SK-N-SH (cell line): ENCODE results near the gene CPT1C. TPM values are rescaled to one million over a fixed set of nuclear protein-coding genes. Genes with fewer than 3 reads are reported as not detected.

Source experiments
- CTCF ChIA-PET: fragments of 300-600, 350-600 bp; formaldehyde crosslinking; extraction: SDS; loops from one replicate; lab custom pipeline; 2021; lab: Yijun Ruan, JAX
- POLR2A ChIA-PET: fragments of 350-600 bp; sonication (Branson Sonifier 250); formaldehyde crosslinking; extraction: SDS; loops from one replicate; lab custom pipeline; 2020; ENCODE audit warnings: antibody characterized with exemption, inconsistent platforms; lab: Yijun Ruan, JAX
- DNase-seq: peaks from one replicate; pipeline ENCODE4 v3.0.0; 2012
- H2AFZ ChIP-seq: fragments of 200-600 bp; sonication (generic); 2 replicates; pipeline ENCODE4 v1.8.1; 2016; ENCODE audit warnings: antibody characterized with exemption, mild to moderate bottlenecking, low read depth
- H3F3A ChIP-seq: fragments of 200-600 bp; sonication (generic); replicated peaks from 2 replicates; pipeline ENCODE3; 2016; ENCODE audit warnings: antibody characterized with exemption, mild to moderate bottlenecking; ENCODE audit not compliant: insufficient read depth
- H3K27ac ChIP-seq, 2 experiments: fragments of 200-500 bp in 1 of 2; fragments of 200-600 bp in 1 of 2; sonication (Bioruptor generic) in 1 of 2; sonication (generic), shearing (Covaris generic) in 1 of 2; 2 replicates each; pipeline versions ENCODE4 v1.5.1 to v1.6.1; 2014 to 2016; ENCODE audit warnings: low read depth in 2 of 2, inconsistent platforms in 1 of 2, low read length in 1 of 2, mild to moderate bottlenecking in 1 of 2, mixed read lengths in 1 of 2
- H3K27me3 ChIP-seq: fragments of 200-600 bp; sonication (generic), shearing (Covaris generic); 2 replicates; pipeline ENCODE4 v1.6.1; 2016; ENCODE audit warnings: mixed run types; ENCODE audit not compliant: insufficient read depth
- H3K36me3 ChIP-seq, 2 experiments: fragments of 200-500 bp in 1 of 2; fragments of 200-600 bp in 1 of 2; sonication (Bioruptor generic) in 1 of 2; sonication (generic) in 1 of 2; replicated peaks in 1 of 2; 2 replicates each; pipeline versions ENCODE3 to v1.5.1; 2014 to 2016; ENCODE audit warnings: low read length in 1 of 2, mild to moderate bottlenecking in 1 of 2; ENCODE audit not compliant: insufficient read depth in 2 of 2, control insufficient read depth in 1 of 2
- H3K4me1 ChIP-seq, 2 experiments: fragments of 200-500 bp in 1 of 2; fragments of 200-600 bp in 1 of 2; sonication (Bioruptor generic) in 1 of 2; sonication (generic), shearing (Covaris generic) in 1 of 2; 2 replicates each; pipeline versions ENCODE4 v1.5.1 to v1.6.1; 2014 to 2016; ENCODE audit warnings: low read depth in 1 of 2, low read length in 1 of 2, mixed run types in 1 of 2; ENCODE audit not compliant: insufficient read depth in 2 of 2, control insufficient read depth in 1 of 2
- H3K4me2 ChIP-seq: fragments of 200-600 bp; sonication (generic), shearing (Covaris generic); 2 replicates; pipeline ENCODE4 v1.6.1; 2017; ENCODE audit warnings: mixed run types
- H3K4me3 ChIP-seq, 2 experiments: fragments of 200-500 bp in 1 of 2; fragments of 200-600 bp in 1 of 2; sonication (Bioruptor generic) in 1 of 2; sonication (generic), shearing (Covaris generic) in 1 of 2; 2 replicates each; pipeline versions ENCODE4 v1.5.1 to v1.8.1; 2014 to 2016; ENCODE audit warnings: low read depth in 2 of 2, inconsistent platforms in 1 of 2, low read length in 1 of 2, mild to moderate bottlenecking in 1 of 2, mixed read lengths in 1 of 2, moderate library complexity in 1 of 2
- H3K79me2 ChIP-seq: fragments of 200-600 bp; sonication (generic); 2 replicates; pipeline ENCODE4 v1.8.1; 2017; ENCODE audit warnings: mild to moderate bottlenecking; ENCODE audit not compliant: insufficient read depth
- H3K9ac ChIP-seq: fragments of 200-600 bp; sonication (generic); 2 replicates; pipeline ENCODE4 v1.6.1; 2017; ENCODE audit warnings: mixed run types
- H3K9me2 ChIP-seq: fragments of 200-600 bp; sonication (generic); 2 replicates; pipeline ENCODE4 v1.6.1; 2017; ENCODE audit warnings: mixed run types
- H3K9me3 ChIP-seq: fragments of 200-600 bp; sonication (generic); 2 replicates; pipeline ENCODE4 v1.6.1; 2017; ENCODE audit warnings: mixed run types, mild to moderate bottlenecking, moderate library complexity
- H4K20me1 ChIP-seq: fragments of 200-600 bp; sonication (generic); 2 replicates; pipeline ENCODE4 v1.6.1; 2017; ENCODE audit warnings: mild to moderate bottlenecking, mixed run types; ENCODE audit not compliant: insufficient read depth
- CTCF ChIP-seq: fragments of 200-600 bp; sonication (generic); IDR thresholded peaks from 2 replicates; pipeline ENCODE4 v1.6.1; 2017; ENCODE audit warnings: antibody characterized with exemption, mild to moderate bottlenecking, moderate library complexity
- EZH2phosphoT487 ChIP-seq: fragments of 200-600 bp; sonication (generic); IDR thresholded peaks from 2 replicates; pipeline ENCODE4 v1.6.1; 2017; ENCODE audit warnings: low read depth, mixed run types, mild to moderate bottlenecking, antibody characterized with exemption, moderate library complexity, borderline replicate concordance
- GABPA ChIP-seq: IDR thresholded peaks from 2 replicates; pipeline ENCODE4 v1.4.0; 2012; ENCODE audit warnings: low read depth, mild to moderate bottlenecking
- MAX ChIP-seq: IDR thresholded peaks from 2 replicates; pipeline ENCODE4 v1.4.0; 2012; ENCODE audit warnings: low read depth
- MXI1 ChIP-seq: IDR thresholded peaks from 2 replicates; pipeline ENCODE4 v1.6.1; 2012; ENCODE audit warnings: mild to moderate bottlenecking, low read depth, low read length, improper control_type of control experiment
- NFIC ChIP-seq: IDR thresholded peaks from 2 replicates; pipeline ENCODE4 v1.4.0; 2012; ENCODE audit warnings: borderline replicate concordance
- NRF1 ChIP-seq: IDR thresholded peaks from 2 replicates; pipeline ENCODE4 v1.6.1; 2012; ENCODE audit warnings: low read depth, mild to moderate bottlenecking, low read length
- PBX3 ChIP-seq: IDR thresholded peaks from 2 replicates; pipeline ENCODE4; 2012
- POLR2AphosphoS5 ChIP-seq: IDR thresholded peaks from 2 replicates; pipeline ENCODE4 v1.6.1; 2012; ENCODE audit warnings: low read depth, low read length
- RAD21 ChIP-seq: IDR thresholded peaks from 2 replicates; pipeline ENCODE4 v1.6.1; 2012; ENCODE audit warnings: mild to moderate bottlenecking, low read length
- REST ChIP-seq: IDR thresholded peaks from 2 replicates; pipeline ENCODE4 v1.6.1; 2012; ENCODE audit warnings: mild to moderate bottlenecking, low read depth, low read length, moderate library complexity
- SIN3A ChIP-seq: IDR thresholded peaks from 2 replicates; pipeline ENCODE4 v1.6.1; 2012; ENCODE audit warnings: low read depth, mild to moderate bottlenecking, low read length, moderate library complexity, borderline replicate concordance
- TAF1 ChIP-seq: IDR thresholded peaks from 2 replicates; pipeline ENCODE4 v1.6.1; 2012; ENCODE audit warnings: low read depth, mild to moderate bottlenecking, low read length, moderate library complexity, borderline replicate concordance
- TCF12 ChIP-seq: IDR thresholded peaks from 2 replicates; pipeline ENCODE4 v1.4.0; 2012
- USF2 ChIP-seq: fragments of 150-350 bp; IDR thresholded peaks from 2 replicates; pipeline ENCODE4 v1.6.1; 2017; ENCODE audit warnings: antibody characterized with exemption, low read length, low read depth, borderline replicate concordance
- whole genome bisulfite sequencing: methylation state at CpG from one replicate; pipeline ENCODE4 v1.1.6; 2017; ENCODE audit warnings: low lambda C conversion rate; 5-methylcytosine and 5-hydroxymethylcytosine counted together
- polyA plus RNA-seq, 3 experiments: library from polyadenylated mRNA; depleted of rRNA; stranded (reverse); fragments of >200 nt; gene quantifications; 2 replicates each; pipeline ENCODE4 v1.2.3, GENCODE V29; 2012

The CPT1C gene
- polyA plus RNA-seq, 1 of the 3 experiments (the other 2 are of a cell fraction): 139 TPM

GRCh38 chr19:49690079-49690655 is 749 bp upstream of the CPT1C start:
- Histone ChIP-seq H3K27me3 (no peaks in the 10 kb centered on the region), H3K4me2 (peak overlapping the region; percentile 95), H2AFZ (peak overlapping the region; percentile 81), H3K9ac (peak overlapping the region; percentile 71; the same call in 1 of the 2 replicates), H3K79me2 (peaks cover 27% of the 10 kb centered on the region), H3K4me1 (peaks cover 6 to 28% of the 10 kb centered on the region in 2 experiments; a peak in 2 of 4 replicates), H3K9me2 (no peaks in the 10 kb centered on the region), H3K27ac (peak overlapping the region; percentile 60 to 95), H3F3A (peaks cover 15% of the 10 kb centered on the region), H3K4me3 (peak overlapping the region; percentile 77 to 81), H4K20me1 (no peaks in the 10 kb centered on the region), H3K9me3 (no peaks in the 10 kb centered on the region), H3K36me3 (peaks cover 17 to 32% of the 10 kb centered on the region in 2 experiments)
- TF ChIP-seq EZH2phosphoT487 (no peak), MAX (0 out of 2 replicates have a peak, but pooled peaks have one; percentile 6), CTCF (peak; percentile 26; the same call in 1 of the 2 replicates)
- WGBS: 11% methylated on average over 15 of the region's 39 CpGs
- ChIA-PET POLR2A (interaction anchor here (1.4 to 3.2 kb wide), 2 partner anchors 13 to 23 kb away, joined by 6 to 11 read pairs; partner anchors contain the start of gene PRMT1), CTCF (interaction anchor here (0.7 to 8.0 kb wide), 11 partner anchors 9 to 120 kb away, joined by 3 to 75 read pairs (median 4); partner anchors contain the start of genes BCL2L12, IRF3, PRMT1 and PRR12)
- no peak for DNase-seq

- H3K27ac ChIP-seq: peak overlapping the region; percentile 60 to 95; a peak in 3 of 4 replicates
- peak overlapping the region; percentile 95 for H3K4me2 ChIP-seq
- POLR2A ChIA-PET: interaction anchor here (0.6 to 3.2 kb wide), 6 partner anchors 11 to 174 kb away, joined by 3 to 11 read pairs (median 4); partner anchors contain the start of gene PRMT1
- H3K9ac ChIP-seq: peak overlapping the region; percentile 71
- CTCF ChIA-PET: interaction anchor here (0.6 to 8.0 kb wide), 10 partner anchors 10 to 121 kb away, joined by 3 to 75 read pairs (median 4); partner anchors contain the start of genes FUZ and PRMT1
- H3F3A ChIP-seq: peaks cover 15% of the 10 kb centered on the region
- H4K20me1 ChIP-seq: no peaks in the 10 kb centered on the region
- no peaks in the 10 kb centered on the region for H3K9me2 ChIP-seq
- peak overlapping the region; percentile 81 for H2AFZ ChIP-seq
- H3K79me2 ChIP-seq: peaks cover 27% of the 10 kb centered on the region
- H3K9me3 ChIP-seq: no peaks in the 10 kb centered on the region
- peak overlapping the region; percentile 77 to 81 for H3K4me3 ChIP-seq
- H3K27me3 ChIP-seq: no peaks in the 10 kb centered on the region
- peak; percentile 91 for DNase-seq
- H3K36me3 ChIP-seq: peaks cover 15 to 20% of the 10 kb centered on the region in 2 experiments
- peaks cover 6 to 28% of the 10 kb centered on the region in 2 experiments; a peak in 2 of 4 replicates for H3K4me1 ChIP-seq
- 17% methylated on average over 25 of the region's 39 CpGs for WGBS
- TF ChIP-seq USF2 (no peak), TAF1 (0 out of 2 replicates have a peak, but pooled peaks have one; percentile 27), RAD21 (no peak), POLR2AphosphoS5 (no peak), SIN3A (no peak), MXI1 (0 out of 2 replicates have a peak, but pooled peaks have one; percentile 15), NFIC (no peak), TCF12 (no peak), PBX3 (no peak), GABPA (no peak), NRF1 (peak; percentile 84), REST (no peak)
These were observed 579 bp downstream of the CPT1C start for GRCh38 chr19:49691243-49692146.
